ENCODE results near the gene SPATA6L.
A peak's percentile ranks its signal among the peaks of the same experiment; 100 is the strongest.

SPATA6L gene

GRCh38 chr9:4678679-4679267 lies 12.5 kb upstream of the SPATA6L start:
- Histone ChIP-seq H3K4me3 (ENCODE audit: insufficient read depth, low read depth, low read length) (peak overlapping the region; percentile 95), H3K27ac (ENCODE audit: insufficient read depth, low read depth, low read length, poor library complexity, severe bottlenecking) (peak overlapping the region; percentile 94), H3K27me3 (ENCODE audit: control insufficient read depth, insufficient read depth, low read length, poor library complexity, severe bottlenecking) (no peaks in the 10 kb centered on the region), H3K9me3 (ENCODE audit: control insufficient read depth, low read length) (no peaks in the 10 kb centered on the region), H3K4me1 (ENCODE audit: control insufficient read depth, insufficient read depth, low read length) (no peaks in the 10 kb centered on the region), H3K36me3 (ENCODE audit: control insufficient read depth, insufficient read depth, low read length) (no peaks in the 10 kb centered on the region)
- WGBS, 2 experiments, result 3 to 5% methylated on average over 13 to 16 of the region's 16 CpGs

GRCh38 chr9:4677392-4677791 lies 11.1 kb upstream of the SPATA6L start:
- 96 to 97% methylated on average over 3 of the region's 3 CpGs for WGBS, 2 experiments
- H3K36me3 ChIP-seq (ENCODE audit: control insufficient read depth, insufficient read depth, low read length), result no peaks in the 10 kb centered on the region
- no peak overlapping the region for H3K4me3 ChIP-seq (ENCODE audit: insufficient read depth, low read depth, low read length)
- H3K4me1 ChIP-seq (ENCODE audit: control insufficient read depth, insufficient read depth, low read length), result no peaks in the 10 kb centered on the region
- no peaks in the 10 kb centered on the region for H3K27me3 ChIP-seq (ENCODE audit: control insufficient read depth, insufficient read depth, low read length, poor library complexity, severe bottlenecking)
- H3K27ac ChIP-seq (ENCODE audit: insufficient read depth, low read depth, low read length, poor library complexity, severe bottlenecking), result no peak overlapping the region
- H3K9me3 ChIP-seq (ENCODE audit: control insufficient read depth, low read length), result no peaks in the 10 kb centered on the region

GRCh38 chr9:4674783-4675182 lies 8.5 kb upstream of the SPATA6L start:
- Histone ChIP-seq H3K4me3 (ENCODE audit: insufficient read depth, low read depth, low read length) (no peak overlapping the region), H3K27ac (ENCODE audit: insufficient read depth, low read depth, low read length, poor library complexity, severe bottlenecking) (no peak overlapping the region)

GRCh38 chr9:4671737-4672136 lies 5.5 kb upstream of the SPATA6L start:
- Histone ChIP-seq H3K4me3 (ENCODE audit: insufficient read depth, low read depth, low read length) (no peak overlapping the region), H3K36me3 (ENCODE audit: control insufficient read depth, insufficient read depth, low read length) (no peaks in the 10 kb centered on the region), H3K9me3 (ENCODE audit: control insufficient read depth, low read length) (no peaks in the 10 kb centered on the region), H3K27ac (ENCODE audit: insufficient read depth, low read depth, low read length, poor library complexity, severe bottlenecking) (no peak overlapping the region), H3K27me3 (ENCODE audit: control insufficient read depth, insufficient read depth, low read length, poor library complexity, severe bottlenecking) (peaks cover 16% of the 10 kb centered on the region), H3K4me1 (ENCODE audit: control insufficient read depth, insufficient read depth, low read length) (no peaks in the 10 kb centered on the region)
- WGBS, 2 experiments, result 95% methylated on average over 1 of the region's 1 CpG

More at GRCh38 chr9:4674783-4675182, 8.5 kb upstream of the SPATA6L start:
- Histone ChIP-seq H3K9me3 (ENCODE audit: control insufficient read depth, low read length) (no peaks in the 10 kb centered on the region), H3K4me1 (ENCODE audit: control insufficient read depth, insufficient read depth, low read length) (no peaks in the 10 kb centered on the region), H3K36me3 (ENCODE audit: control insufficient read depth, insufficient read depth, low read length) (no peaks in the 10 kb centered on the region), H3K27me3 (ENCODE audit: control insufficient read depth, insufficient read depth, low read length, poor library complexity, severe bottlenecking) (no peaks in the 10 kb centered on the region)

- no peak overlapping the region for H3K4me3 ChIP-seq (ENCODE audit: insufficient read depth, low read depth, low read length)
- H3K36me3 ChIP-seq (ENCODE audit: control insufficient read depth, insufficient read depth, low read length), result no peaks in the 10 kb centered on the region
- WGBS, 2 experiments, result 72 to 79% methylated on average over 2 of the region's 3 CpGs
- no peaks in the 10 kb centered on the region for H3K4me1 ChIP-seq (ENCODE audit: control insufficient read depth, insufficient read depth, low read length)
- H3K27me3 ChIP-seq (ENCODE audit: control insufficient read depth, insufficient read depth, low read length, poor library complexity, severe bottlenecking), result peaks cover 27% of the 10 kb centered on the region
- no peaks in the 10 kb centered on the region for H3K9me3 ChIP-seq (ENCODE audit: control insufficient read depth, low read length)
- H3K27ac ChIP-seq (ENCODE audit: insufficient read depth, low read depth, low read length, poor library complexity, severe bottlenecking), result no peak overlapping the region
Observed at GRCh38 chr9:4670591-4670990, 4.3 kb upstream of the SPATA6L start.

GRCh38 chr9:4669890-4670289 lies 3.6 kb upstream of the SPATA6L start:
- Histone ChIP-seq H3K27me3 (ENCODE audit: control insufficient read depth, insufficient read depth, low read length, poor library complexity, severe bottlenecking) (peaks cover 30% of the 10 kb centered on the region), H3K4me1 (ENCODE audit: control insufficient read depth, insufficient read depth, low read length) (no peaks in the 10 kb centered on the region), H3K36me3 (ENCODE audit: control insufficient read depth, insufficient read depth, low read length) (no peaks in the 10 kb centered on the region), H3K9me3 (ENCODE audit: control insufficient read depth, low read length) (no peaks in the 10 kb centered on the region), H3K27ac (ENCODE audit: insufficient read depth, low read depth, low read length, poor library complexity, severe bottlenecking) (no peak overlapping the region), H3K4me3 (ENCODE audit: insufficient read depth, low read depth, low read length) (no peak overlapping the region)

- WGBS, 2 experiments, result 89 to 95% methylated on average over 2 of the region's 2 CpGs
- H3K27me3 ChIP-seq (ENCODE audit: control insufficient read depth, insufficient read depth, low read length, poor library complexity, severe bottlenecking), result peaks cover 30% of the 10 kb centered on the region
- H3K4me1 ChIP-seq (ENCODE audit: control insufficient read depth, insufficient read depth, low read length), result peaks cover 3% of the 10 kb centered on the region
- no peaks in the 10 kb centered on the region for H3K36me3 ChIP-seq (ENCODE audit: control insufficient read depth, insufficient read depth, low read length)
- no peaks in the 10 kb centered on the region for H3K9me3 ChIP-seq (ENCODE audit: control insufficient read depth, low read length)
- H3K4me3 ChIP-seq (ENCODE audit: insufficient read depth, low read depth, low read length), result no peak overlapping the region
- no peak overlapping the region for H3K27ac ChIP-seq (ENCODE audit: insufficient read depth, low read depth, low read length, poor library complexity, severe bottlenecking)
Observed at GRCh38 chr9:4668604-4669003, 2.3 kb upstream of the SPATA6L start.

- H3K4me3 ChIP-seq (ENCODE audit: insufficient read depth, low read depth, low read length), result no peak overlapping the region
- 97 to 100% methylated on average over 1 of the region's 1 CpG for WGBS, 2 experiments
- H3K27ac ChIP-seq (ENCODE audit: insufficient read depth, low read depth, low read length, poor library complexity, severe bottlenecking), result no peak overlapping the region
- no peaks in the 10 kb centered on the region for H3K9me3 ChIP-seq (ENCODE audit: control insufficient read depth, low read length)
- peaks cover 10% of the 10 kb centered on the region for H3K4me1 ChIP-seq (ENCODE audit: control insufficient read depth, insufficient read depth, low read length)
- H3K36me3 ChIP-seq (ENCODE audit: control insufficient read depth, insufficient read depth, low read length), result no peaks in the 10 kb centered on the region
- peaks cover 30% of the 10 kb centered on the region for H3K27me3 ChIP-seq (ENCODE audit: control insufficient read depth, insufficient read depth, low read length, poor library complexity, severe bottlenecking)
Observed at GRCh38 chr9:4667681-4668080, 1.4 kb upstream of the SPATA6L start.

GRCh38 chr9:4665357-4665756 lies 923 bp downstream of the SPATA6L start:
- H3K27ac ChIP-seq (ENCODE audit: insufficient read depth, low read depth, low read length, poor library complexity, severe bottlenecking), result no peak overlapping the region
- peaks cover 10% of the 10 kb centered on the region for H3K4me1 ChIP-seq (ENCODE audit: control insufficient read depth, insufficient read depth, low read length)
- H3K36me3 ChIP-seq (ENCODE audit: control insufficient read depth, insufficient read depth, low read length), result no peaks in the 10 kb centered on the region
- H3K27me3 ChIP-seq (ENCODE audit: control insufficient read depth, insufficient read depth, low read length, poor library complexity, severe bottlenecking), result peaks cover 30% of the 10 kb centered on the region
- no peak overlapping the region for H3K4me3 ChIP-seq (ENCODE audit: insufficient read depth, low read depth, low read length)
- no peaks in the 10 kb centered on the region for H3K9me3 ChIP-seq (ENCODE audit: control insufficient read depth, low read length)
- 76 to 85% methylated on average over 2 of the region's 2 CpGs for WGBS, 2 experiments

- no peak overlapping the region for H3K4me3 ChIP-seq (ENCODE audit: insufficient read depth, low read depth, low read length)
- peaks cover 30% of the 10 kb centered on the region for H3K27me3 ChIP-seq (ENCODE audit: control insufficient read depth, insufficient read depth, low read length, poor library complexity, severe bottlenecking)
- H3K27ac ChIP-seq (ENCODE audit: insufficient read depth, low read depth, low read length, poor library complexity, severe bottlenecking), result no peak overlapping the region
- no peaks in the 10 kb centered on the region for H3K36me3 ChIP-seq (ENCODE audit: control insufficient read depth, insufficient read depth, low read length)
- 86 to 90% methylated on average over 3 of the region's 3 CpGs for WGBS, 2 experiments
- H3K9me3 ChIP-seq (ENCODE audit: control insufficient read depth, low read length), result no peaks in the 10 kb centered on the region
- peaks cover 10% of the 10 kb centered on the region for H3K4me1 ChIP-seq (ENCODE audit: control insufficient read depth, insufficient read depth, low read length)
Observed at GRCh38 chr9:4663956-4664355, 2.3 kb downstream of the SPATA6L start.
